GM23248 (cell line): ENCODE data around the gene SBDS. TPM values are rescaled to one million over a fixed set of nuclear protein-coding genes. Genes with fewer than 3 reads are reported as not detected.
"Not testable (repeated sequence)": the region's sequence is repeated elsewhere in the genome, so short reads cannot be mapped to it uniquely, and the experiment has no call there.

Experiments
- DNase-seq: peaks from one replicate; pipeline ENCODE4 v3.0.0-alpha.2; 2015
- H2AFZ ChIP-seq: fragments of 200-600 bp; sonication (generic); 2 replicates; pipeline ENCODE4 v1.6.1; 2016; ENCODE audit warnings: antibody characterized with exemption
- H3F3A ChIP-seq: fragments of 200-600 bp; sonication (generic); 2 replicates; pipeline ENCODE4 v1.6.1; 2016; ENCODE audit warnings: mild to moderate bottlenecking, antibody characterized with exemption, mixed run types; ENCODE audit not compliant: insufficient read depth
- H3K27ac ChIP-seq: fragments of 200-600 bp; sonication (generic); 2 replicates; pipeline ENCODE4 v1.5.1; 2016; ENCODE audit warnings: mild to moderate bottlenecking
- H3K27me3 ChIP-seq: fragments of 200-600 bp; sonication (generic); replicated peaks from 2 replicates; pipeline ENCODE4 v1.6.1; 2016; ENCODE audit warnings: mild to moderate bottlenecking; ENCODE audit not compliant: insufficient read depth
- H3K36me3 ChIP-seq: fragments of 200-600 bp; sonication (generic); 2 replicates; pipeline ENCODE4 v1.6.1; 2016; ENCODE audit warnings: low read depth, mild to moderate bottlenecking
- H3K4me1 ChIP-seq: fragments of 200-600 bp; sonication (generic); 2 replicates; pipeline ENCODE4 v1.6.1; 2016; ENCODE audit warnings: mild to moderate bottlenecking; ENCODE audit not compliant: insufficient read depth
- H3K4me2 ChIP-seq: fragments of 200-600 bp; sonication (generic); one replicate; pipeline ENCODE4 v1.6.1; 2016; ENCODE audit warnings: mild to moderate bottlenecking; ENCODE audit not compliant: unreplicated experiment
- H3K4me3 ChIP-seq: fragments of 200-600 bp; sonication (generic); 2 replicates; pipeline ENCODE4 v1.5.1; 2016; ENCODE audit warnings: mild to moderate bottlenecking
- H3K79me2 ChIP-seq: fragments of 200-600 bp; sonication (generic); 2 replicates; pipeline ENCODE4 v1.6.1; 2016; ENCODE audit warnings: mild to moderate bottlenecking; ENCODE audit not compliant: insufficient read depth
- H3K9ac ChIP-seq: fragments of 200-600 bp; sonication (generic); 2 replicates; pipeline ENCODE4 v1.6.1; 2016; ENCODE audit warnings: mild to moderate bottlenecking
- H3K9me2 ChIP-seq: fragments of 200-600 bp; sonication (generic); 2 replicates; pipeline ENCODE4 v1.6.1; 2016; ENCODE audit warnings: mixed run types, mild to moderate bottlenecking, moderate library complexity; ENCODE audit not compliant: insufficient read depth
- H3K9me3 ChIP-seq: fragments of 200-600 bp; sonication (generic); one replicate; pipeline ENCODE4 v1.6.1; 2017; ENCODE audit warnings: low read depth
- H4K20me1 ChIP-seq: fragments of 200-600 bp; sonication (generic); 2 replicates; pipeline ENCODE4 v1.6.0; 2016; ENCODE audit not compliant: insufficient read depth
- EZH2 ChIP-seq: fragments of 200-600 bp; sonication (generic); IDR thresholded peaks from 2 replicates; pipeline ENCODE4 v1.6.1; 2018; ENCODE audit warnings: antibody characterized with exemption, mild to moderate bottlenecking; ENCODE audit not compliant: insufficient read depth, poor library complexity, severe bottlenecking
- EZH2phosphoT487 ChIP-seq: fragments of 200-600 bp; sonication (generic); IDR thresholded peaks from 2 replicates; pipeline ENCODE4 v1.6.1; 2018; ENCODE audit warnings: antibody characterized with exemption, moderate library complexity, mild to moderate bottlenecking, low read depth; ENCODE audit not compliant: insufficient read depth
- WGBS, 2 experiments: methylation state at CpG; one replicate each; pipeline ENCODE4 v1.1.6; 2015 to 2017; ENCODE audit warnings: low lambda C conversion rate in 2 of 2, low coverage in 1 of 2; ENCODE audit errors: missing lambda C conversion rate in 2 of 2; 5-methylcytosine and 5-hydroxymethylcytosine counted together
- in situ Hi-C: fragments of 300-500 bp; cut with MboI; formaldehyde crosslinking; loops from 2 replicates; pipeline ENCODE4 v1.15.0; 2020
- polyA plus RNA-seq: library from polyadenylated mRNA; unstranded; fragments of >200 nt; fragmentation: Nextera tagmentation; extraction: Ambion mirVana; gene quantifications from 2 replicates; pipeline ENCODE4 v1.2.1, GENCODE V29; 2016
- total RNA-seq: library from RNA; depleted of rRNA; stranded (reverse); fragments of >200 nt; shearing (Covaris generic); gene quantifications from 2 replicates; pipeline ENCODE4 v1.2.3, GENCODE V29; 2014

Gene SBDS
- total and polyA plus RNA-seq, 2 experiments from 2014 or later, result 143 to 241 TPM

GRCh38 chr7:66970310-66970709 lies 25.1 kb downstream of the SBDS start:
- H3K9me2 ChIP-seq, result no peaks in the 10 kb centered on the region
- H3K4me1 ChIP-seq, result no peaks in the 10 kb centered on the region
- no peak overlapping the region for H3K4me2 ChIP-seq
- H3K36me3 ChIP-seq, result no peaks in the 10 kb centered on the region
- H3K9me3 ChIP-seq, result no peaks in the 10 kb centered on the region
- no peak overlapping the region for H3K27ac ChIP-seq
- WGBS, 2 experiments, result 56 to 64% methylated on average over 5 of the region's 5 CpGs
- no peak overlapping the region for H3K9ac ChIP-seq
- in situ Hi-C loops, result no loop called here
- no peaks in the 10 kb centered on the region for H3F3A ChIP-seq
- no peaks in the 10 kb centered on the region for H3K27me3 ChIP-seq
- no peaks in the 10 kb centered on the region for H3K79me2 ChIP-seq
- DNase-seq, result no peak
- H4K20me1 ChIP-seq, result no peaks in the 10 kb centered on the region
- TF ChIP-seq EZH2phosphoT487 (no peak), EZH2 (no peak)
- no peak overlapping the region for H3K4me3 ChIP-seq
- H2AFZ ChIP-seq, result no peak overlapping the region

DNA sequence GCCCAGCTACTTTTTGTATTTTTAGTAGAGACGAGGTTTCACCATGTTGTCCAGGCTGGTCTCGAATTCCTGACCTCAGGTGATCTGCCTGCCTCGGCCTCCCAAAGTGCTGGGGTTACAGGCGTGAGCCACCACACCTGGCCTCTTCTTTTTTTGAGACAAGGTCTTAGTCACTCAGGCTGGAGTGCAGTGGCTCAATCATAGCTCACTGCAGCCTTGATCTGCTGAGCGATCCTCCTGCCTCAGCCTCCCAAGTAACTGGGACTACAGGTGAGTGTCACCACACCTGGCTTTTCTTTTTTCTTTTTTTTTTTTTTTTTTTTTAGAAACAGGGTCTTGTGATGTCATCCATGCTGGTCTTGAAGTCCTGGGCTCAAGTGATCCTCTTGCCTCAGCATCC lies 26.4 kb downstream of the SBDS start:
- H3K4me2 ChIP-seq, in situ Hi-C loops, H3K79me2 ChIP-seq, H3K9me3 ChIP-seq, DNase-seq, H3K9ac ChIP-seq, H3K27me3 ChIP-seq, H3K27ac ChIP-seq, H3K9me2 ChIP-seq, H3K4me3 ChIP-seq, H2AFZ ChIP-seq, H3K4me1 ChIP-seq, H3K36me3 ChIP-seq, H4K20me1 ChIP-seq, H3F3A ChIP-seq: not testable (repeated sequence)
- 88 to 91% methylated on average over 5 of the region's 5 CpGs for WGBS, 2 experiments

DNA sequence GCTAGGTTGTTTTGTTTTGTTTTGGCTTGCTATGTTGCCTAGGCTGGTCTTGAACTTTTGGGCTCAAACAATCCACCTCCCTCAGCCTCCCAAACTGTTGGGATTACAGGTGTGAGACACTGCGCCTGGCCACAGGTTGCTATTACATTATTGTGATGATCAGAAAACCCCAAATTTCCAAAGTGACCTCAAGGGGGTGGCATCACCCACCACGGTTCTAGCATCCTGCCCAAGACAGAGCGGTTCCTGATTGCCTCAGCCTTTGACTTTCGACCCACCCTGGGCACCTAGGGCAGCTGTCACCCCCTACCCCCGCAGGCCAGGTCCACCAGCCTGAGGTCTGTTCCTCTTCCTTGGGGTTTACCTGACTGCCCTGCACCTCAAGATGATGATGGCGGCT lies 28.4 kb downstream of the SBDS start:
- H3K36me3 ChIP-seq, result no peaks in the 10 kb centered on the region
- no peaks in the 10 kb centered on the region for H4K20me1 ChIP-seq
- WGBS, 2 experiments, result 90 to 91% methylated on average over 6 of the region's 6 CpGs
- H3F3A ChIP-seq, result no peaks in the 10 kb centered on the region
- in situ Hi-C loops, result no loop called here
- no peaks in the 10 kb centered on the region for H3K79me2 ChIP-seq
- H3K9me2 ChIP-seq, result no peaks in the 10 kb centered on the region
- H3K4me3 ChIP-seq, result no peak overlapping the region
- H3K27ac ChIP-seq, result no peak overlapping the region
- no peak for DNase-seq
- no peaks in the 10 kb centered on the region for H3K27me3 ChIP-seq
- no peak overlapping the region for H2AFZ ChIP-seq
- no peak for TF ChIP-seq EZH2
- no peak for TF ChIP-seq EZH2phosphoT487
- H3K4me1 ChIP-seq, result no peaks in the 10 kb centered on the region
- H3K9me3 ChIP-seq, result no peaks in the 10 kb centered on the region
- no peak overlapping the region for H3K9ac ChIP-seq
- H3K4me2 ChIP-seq, result no peak overlapping the region

DNA sequence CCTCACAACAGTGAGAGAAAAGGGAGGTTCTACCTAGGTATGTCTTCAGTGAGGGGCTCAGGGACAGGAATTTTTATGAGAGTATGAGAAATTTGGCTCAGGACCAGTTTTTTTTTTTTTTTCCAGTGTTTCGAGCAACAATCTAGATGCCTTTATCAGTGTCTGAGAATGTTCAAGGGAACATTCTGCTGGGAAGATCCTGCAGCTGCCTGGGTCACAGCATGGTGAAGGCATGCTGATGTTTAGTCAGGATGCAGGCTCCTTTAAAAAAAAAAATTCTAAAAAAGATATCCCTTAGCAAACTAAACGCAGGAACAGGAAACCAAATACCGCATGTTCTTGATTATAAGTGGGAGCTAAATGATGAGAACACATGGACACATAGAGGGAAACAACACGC lies 31.0 kb downstream of the SBDS start:
- Histone ChIP-seq H4K20me1 (no peaks in the 10 kb centered on the region), H2AFZ (no peak overlapping the region), H3K4me2 (no peak overlapping the region), H3K9me3 (no peaks in the 10 kb centered on the region), H3K27ac (no peak overlapping the region), H3K4me3 (no peak overlapping the region), H3K4me1 (no peaks in the 10 kb centered on the region), H3K27me3 (no peaks in the 10 kb centered on the region), H3K36me3 (no peaks in the 10 kb centered on the region), H3F3A (no peaks in the 10 kb centered on the region), H3K9ac (no peak overlapping the region), H3K9me2 (no peaks in the 10 kb centered on the region), H3K79me2 (no peaks in the 10 kb centered on the region)
- DNase-seq, result peak; percentile 16
- in situ Hi-C loops, result no loop called here
- 10 to 27% methylated on average over 4 of the region's 4 CpGs for WGBS, 2 experiments
- TF ChIP-seq EZH2phosphoT487 (no peak), EZH2 (no peak)

GRCh38 chr7:66961096-66961495 lies 34.3 kb downstream of the SBDS start:
- WGBS, 2 experiments, result 95 to 98% methylated on average over 5 of the region's 5 CpGs
- Histone ChIP-seq H3K79me2 (no peaks in the 10 kb centered on the region), H3K36me3 (peaks cover 6% of the 10 kb centered on the region), H3K27me3 (no peaks in the 10 kb centered on the region), H3K27ac (no peak overlapping the region), H4K20me1 (no peaks in the 10 kb centered on the region), H3F3A (no peaks in the 10 kb centered on the region), H3K9ac (no peak overlapping the region), H3K4me3 (no peak overlapping the region), H3K9me2 (no peaks in the 10 kb centered on the region), H3K4me2 (no peak overlapping the region), H3K9me3 (no peaks in the 10 kb centered on the region), H3K4me1 (peaks cover 8% of the 10 kb centered on the region), H2AFZ (no peak overlapping the region)
- DNase-seq, result no peak
- in situ Hi-C loops, result no loop called here
- TF ChIP-seq EZH2 (no peak), EZH2phosphoT487 (no peak)
